Hepatic stellate cell (primary cell): Measurements from ENCODE around the gene GNPDA1.

Experiments used
- DNase-seq: peaks from one replicate; pipeline ENCODE4 v3.0.0; 2011; ENCODE audit warnings: low spot score

Gene GNPDA1

DNA sequence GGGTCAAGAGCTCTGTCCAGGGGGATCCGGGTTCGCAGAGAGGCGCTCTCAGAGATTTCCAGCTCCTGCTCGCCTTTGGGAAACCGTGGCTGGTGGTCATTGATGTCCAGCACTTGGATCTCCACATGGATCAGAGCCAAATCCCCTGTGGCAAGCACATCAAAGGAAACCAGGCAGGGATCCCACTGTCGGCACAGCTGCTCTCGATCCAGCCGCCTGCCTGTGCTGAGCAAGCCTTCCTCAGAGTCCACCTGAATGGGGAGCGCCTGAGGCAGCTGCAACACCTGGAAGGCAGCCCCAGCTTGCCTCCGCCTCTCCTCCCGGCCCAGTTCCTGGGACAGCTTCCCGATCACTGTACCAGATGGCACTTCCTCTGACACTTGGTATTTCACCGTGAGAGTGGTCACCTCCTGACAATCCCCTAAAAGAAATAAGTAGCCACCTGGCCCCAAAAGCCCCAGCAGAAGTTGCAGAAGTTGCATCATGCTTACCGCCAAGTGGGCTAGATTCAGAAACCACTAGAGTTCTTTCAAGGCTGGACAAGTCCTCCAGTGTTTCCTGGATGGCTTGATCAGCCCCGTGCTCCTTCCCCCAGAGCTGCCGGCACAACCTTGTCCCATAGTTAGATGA lies 55.3 kb downstream of the GNPDA1 start:
- no peak for DNase-seq

DNA sequence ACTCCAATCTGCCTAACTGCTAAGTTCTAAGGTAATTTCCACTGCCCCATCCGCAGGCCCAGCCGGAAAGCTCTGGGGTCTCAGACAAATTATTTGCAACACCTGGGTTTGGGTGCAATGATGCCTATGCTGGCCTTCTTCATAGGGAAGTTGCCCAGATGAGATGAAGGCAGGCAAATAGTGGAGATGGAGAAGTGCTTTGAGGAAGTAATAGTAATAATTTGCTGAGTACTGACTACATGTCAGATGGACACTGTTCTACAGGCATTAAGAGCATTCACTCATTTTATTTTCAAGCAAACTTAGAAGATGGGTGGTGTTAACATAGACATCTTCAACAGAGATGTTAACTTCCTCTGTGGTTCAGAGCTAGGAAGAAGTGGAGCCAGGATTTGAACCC lies 58.6 kb downstream of the GNPDA1 start:
- DNase-seq, result no peak

DNA sequence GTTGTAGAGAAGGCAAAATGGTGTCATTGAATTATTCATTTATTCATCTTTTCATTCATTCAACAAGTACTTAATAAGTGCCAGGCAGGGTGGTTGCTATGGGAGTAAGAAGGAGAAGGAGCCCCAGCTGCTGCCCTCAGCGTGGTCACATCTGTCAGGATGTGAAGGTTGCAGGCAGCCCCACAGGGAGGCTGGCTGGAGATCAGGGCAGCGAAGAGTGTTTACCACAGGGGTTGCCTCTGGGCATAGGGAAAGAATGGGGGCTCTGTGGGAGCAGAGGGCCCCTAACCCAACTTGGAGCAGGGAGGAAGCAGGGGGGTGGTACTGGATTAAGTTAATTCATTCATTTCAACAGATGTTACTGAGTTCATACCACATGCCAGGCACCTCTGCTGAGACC lies 60.8 kb downstream of the GNPDA1 start:
- no peak for DNase-seq

DNA sequence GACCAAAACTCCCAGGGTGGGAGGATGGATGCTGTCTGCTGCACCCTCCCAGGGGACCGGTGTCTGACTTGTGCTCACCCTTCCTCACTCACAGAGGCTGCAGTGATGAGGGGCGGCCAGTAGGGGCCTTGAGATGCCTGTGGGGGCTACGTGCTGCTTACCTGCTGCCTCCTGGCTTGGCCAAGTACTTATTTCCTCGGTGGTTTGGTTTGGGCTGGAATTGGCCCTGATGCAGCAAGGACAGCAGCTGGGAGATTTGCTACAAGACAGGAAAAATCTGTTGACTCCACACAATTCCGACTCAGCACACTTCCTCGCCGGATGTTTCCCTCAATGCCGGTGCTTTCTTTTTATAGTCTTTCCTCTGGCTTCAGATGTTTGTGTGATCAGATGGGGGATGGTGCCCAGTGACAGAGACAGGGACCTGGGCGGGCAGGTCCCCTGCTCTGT lies 61.5 kb downstream of the GNPDA1 start:
- DNase-seq, result no peak
